Measurements from ENCODE around the gene ARHGEF25.
"Not testable (repeated sequence)": the region's sequence is repeated elsewhere in the genome, so short reads cannot be mapped to it uniquely, and the experiment has no call there.

Gene ARHGEF25

GRCh38 chr12:57609781-57610553, 1.3 kb upstream of the ARHGEF25 start:
- DNase-seq = no peak

- DNase-seq = no peak
Measured at GRCh38 chr12:57610554-57611107, 604 bp upstream of the ARHGEF25 start.

- no peak for DNase-seq
Measured at GRCh38 chr12:57611827-57612710, 834 bp downstream of the ARHGEF25 start.

- DNase-seq = no peak
Measured at GRCh38 chr12:57612711-57613426, 1.6 kb downstream of the ARHGEF25 start.

- DNase-seq = no peak
Measured at GRCh38 chr12:57613427-57614109, 2.3 kb downstream of the ARHGEF25 start.

GRCh38 chr12:57614178-57614947, 3.1 kb downstream of the ARHGEF25 start:
- no peak for DNase-seq

GRCh38 chr12:57614948-57615500, 3.8 kb downstream of the ARHGEF25 start:
- DNase-seq = no peak

GRCh38 chr12:57615637-57616036, 4.4 kb downstream of the ARHGEF25 start:
- DNase-seq = no peak

GRCh38 chr12:57616383-57617101, 5.3 kb downstream of the ARHGEF25 start:
- no peak for DNase-seq

GRCh38 chr12:57617942-57618341, 6.7 kb downstream of the ARHGEF25 start:
- DNase-seq = no peak

- DNase-seq = not testable (repeated sequence)
Measured at GRCh38 chr12:57618431-57618830, 7.2 kb downstream of the ARHGEF25 start.

GRCh38 chr12:57618966-57619433, 7.8 kb downstream of the ARHGEF25 start:
- no peak for DNase-seq

GRCh38 chr12:57619434-57620244, 8.4 kb downstream of the ARHGEF25 start:
- DNase-seq = no peak

GRCh38 chr12:57620245-57620935, 9.2 kb downstream of the ARHGEF25 start:
- DNase-seq = no peak

GRCh38 chr12:57620936-57621496, 9.8 kb downstream of the ARHGEF25 start:
- DNase-seq = no peak

GRCh38 chr12:57621497-57622292, 10.5 kb downstream of the ARHGEF25 start:
- no peak for DNase-seq

Data from NCI-H2081 treated with DMSO at 0.1 percent for 48 hours (cell line).